Measurements from ENCODE around the gene PPP1R37. TPM values are rescaled to one million over a fixed set of nuclear protein-coding genes. Genes with fewer than 3 reads are reported as not detected.

Gene PPP1R37
- total RNA-seq, 1 experiment from 2014 or later = 19.4 TPM

DNA sequence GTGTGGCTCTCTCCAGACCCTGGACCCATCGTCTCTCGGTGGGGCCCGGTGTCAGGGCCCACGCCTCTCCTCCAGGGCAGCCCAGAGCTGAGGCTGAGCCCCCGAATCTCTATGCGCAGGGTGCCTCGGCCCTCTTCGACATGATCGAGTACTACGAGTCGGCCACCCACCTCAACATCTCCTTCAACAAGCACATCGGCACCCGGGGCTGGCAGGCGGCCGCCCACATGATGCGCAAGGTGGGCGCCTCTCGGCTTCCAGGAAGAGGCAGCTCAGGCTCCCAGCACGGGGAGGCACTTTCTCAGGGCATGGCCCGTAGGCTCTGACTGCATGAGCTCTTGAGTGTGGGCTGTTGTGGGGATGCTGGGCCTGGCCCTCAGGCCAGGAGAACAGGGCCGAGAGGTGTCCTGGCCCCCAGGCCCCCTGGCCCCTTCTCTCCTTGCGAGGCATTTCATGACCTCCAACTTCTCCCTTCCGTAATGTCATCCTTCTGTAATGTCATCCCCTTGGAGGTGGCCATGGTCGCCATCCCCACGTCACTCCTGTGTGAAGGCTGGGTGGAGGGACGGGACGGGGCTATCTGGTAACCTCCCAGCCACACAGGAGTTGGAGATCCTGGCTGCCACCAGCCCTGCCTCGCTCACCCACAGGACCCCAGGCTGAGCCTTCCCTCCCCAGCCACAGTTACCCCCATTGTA lies 48.4 kb downstream of the PPP1R37 start:
- Histone ChIP-seq H3K36me3 (no peaks in the 10 kb centered on the region), H3K9me3 (replicated peaks) (no peaks in the 10 kb centered on the region), H3K27ac (no peak overlapping the region), H3K4me1 (peaks cover 14% of the 10 kb centered on the region), H3K4me3 (no peak overlapping the region), H3K27me3 (no peaks in the 10 kb centered on the region)
- DNase-seq = no peak

DNA sequence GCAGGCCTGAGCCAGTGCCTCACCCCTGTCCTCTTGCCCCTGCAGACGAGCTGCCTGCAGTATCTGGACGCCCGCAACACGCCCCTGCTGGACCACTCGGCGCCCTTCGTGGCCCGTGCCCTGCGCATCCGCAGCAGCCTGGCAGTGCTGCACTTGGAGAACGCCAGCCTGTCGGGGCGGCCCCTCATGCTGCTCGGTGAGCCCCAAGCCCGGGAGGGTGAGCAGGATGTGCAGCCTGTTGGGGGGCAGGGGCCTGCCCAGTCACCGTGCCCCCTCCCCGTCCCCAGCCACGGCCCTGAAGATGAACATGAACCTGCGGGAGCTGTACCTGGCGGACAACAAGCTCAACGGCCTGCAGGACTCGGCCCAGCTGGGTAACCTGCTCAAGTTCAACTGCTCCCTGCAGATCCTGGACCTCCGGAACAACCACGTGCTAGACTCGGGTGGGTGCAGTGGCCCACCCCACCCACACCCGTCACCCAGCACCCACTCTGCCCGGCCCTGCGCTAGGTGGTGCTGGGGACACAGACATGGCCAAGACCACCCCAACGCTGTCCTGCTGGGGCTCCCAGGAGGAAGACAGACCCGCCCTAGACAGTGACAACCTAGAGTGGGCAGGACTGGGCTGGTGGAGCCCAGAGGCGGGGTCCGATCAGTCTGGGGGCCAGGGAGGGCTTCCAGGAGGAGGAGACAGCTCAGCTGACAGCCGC lies 49.2 kb downstream of the PPP1R37 start:
- Histone ChIP-seq H3K9me3 (replicated peaks) (no peaks in the 10 kb centered on the region), H3K27me3 (no peaks in the 10 kb centered on the region), H3K27ac (no peak overlapping the region), H3K4me3 (no peak overlapping the region), H3K4me1 (peaks cover 8% of the 10 kb centered on the region), H3K36me3 (no peaks in the 10 kb centered on the region)
- DNase-seq = no peak

DNA sequence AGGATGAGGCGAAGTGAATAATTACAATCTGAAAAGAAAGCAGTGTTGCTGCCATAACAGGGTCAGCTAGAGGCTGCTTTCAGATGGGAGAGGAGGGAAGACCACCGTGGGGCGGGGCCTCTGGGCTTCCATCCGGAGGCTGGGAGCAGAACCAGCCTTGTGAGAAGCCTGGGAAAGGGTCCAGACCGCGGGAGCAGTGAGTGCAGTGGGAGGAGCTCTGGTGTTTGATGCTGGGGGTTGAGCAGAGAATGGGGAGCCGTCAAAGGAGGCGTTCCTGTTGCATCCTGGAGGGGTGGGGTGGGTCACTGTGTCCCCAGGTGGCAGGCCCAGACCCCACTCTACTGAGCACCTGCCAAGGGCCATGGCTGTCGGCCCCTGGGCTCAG lies 49.7 kb downstream of the PPP1R37 start:
- Histone ChIP-seq H3K4me3 (no peak overlapping the region), H3K27me3 (no peaks in the 10 kb centered on the region), H3K9me3 (replicated peaks) (no peaks in the 10 kb centered on the region), H3K27ac (no peak overlapping the region), H3K36me3 (no peaks in the 10 kb centered on the region), H3K4me1 (peaks cover 5% of the 10 kb centered on the region)
- no peak for DNase-seq

DNA sequence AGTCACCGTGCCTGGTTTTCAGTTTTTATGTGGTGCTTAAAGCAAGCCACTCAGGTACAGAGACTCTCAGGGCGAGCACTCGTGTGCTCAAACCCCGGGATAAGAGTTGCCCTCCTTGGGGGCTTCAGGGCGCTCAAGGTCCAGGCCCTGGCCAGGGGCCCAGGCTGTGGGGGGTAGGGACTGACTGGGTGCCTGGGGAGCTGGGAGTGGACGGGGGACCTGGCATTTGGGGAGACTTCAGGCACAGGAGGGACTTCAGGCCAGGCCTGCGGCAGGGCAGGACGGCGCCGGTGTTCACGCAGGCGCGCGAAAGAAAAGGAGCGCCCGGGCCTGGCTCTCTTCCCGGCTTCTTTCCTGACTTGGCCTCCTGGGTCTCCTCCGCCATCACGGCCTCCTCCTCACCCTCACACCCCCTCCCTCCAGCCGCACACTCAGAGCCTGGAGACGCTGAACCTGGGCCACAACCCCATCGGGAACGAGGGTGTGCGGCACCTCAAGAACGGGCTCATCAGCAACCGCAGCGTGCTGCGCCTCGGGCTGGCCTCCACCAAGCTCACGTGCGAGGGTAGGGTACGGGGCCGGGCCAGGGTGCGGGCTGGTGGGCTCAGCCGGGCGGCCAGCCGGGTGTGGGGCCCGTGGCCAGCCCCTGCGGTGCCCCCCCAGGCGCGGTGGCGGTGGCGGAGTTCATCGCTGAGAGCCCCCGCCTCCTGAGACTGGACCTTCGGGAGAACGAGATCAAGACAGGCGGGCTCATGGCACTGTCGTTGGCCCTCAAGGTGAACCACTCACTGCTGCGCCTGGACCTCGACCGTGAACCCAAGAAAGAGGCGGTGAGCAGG lies 51.7 kb downstream of the PPP1R37 start:
- Histone ChIP-seq H3K36me3 (no peaks in the 10 kb centered on the region), H3K27me3 (no peaks in the 10 kb centered on the region), H3K4me1 (no peaks in the 10 kb centered on the region), H3K9me3 (replicated peaks) (no peaks in the 10 kb centered on the region), H3K4me3 (no peak overlapping the region), H3K27ac (no peak overlapping the region)
- DNase-seq = no peak

DNA sequence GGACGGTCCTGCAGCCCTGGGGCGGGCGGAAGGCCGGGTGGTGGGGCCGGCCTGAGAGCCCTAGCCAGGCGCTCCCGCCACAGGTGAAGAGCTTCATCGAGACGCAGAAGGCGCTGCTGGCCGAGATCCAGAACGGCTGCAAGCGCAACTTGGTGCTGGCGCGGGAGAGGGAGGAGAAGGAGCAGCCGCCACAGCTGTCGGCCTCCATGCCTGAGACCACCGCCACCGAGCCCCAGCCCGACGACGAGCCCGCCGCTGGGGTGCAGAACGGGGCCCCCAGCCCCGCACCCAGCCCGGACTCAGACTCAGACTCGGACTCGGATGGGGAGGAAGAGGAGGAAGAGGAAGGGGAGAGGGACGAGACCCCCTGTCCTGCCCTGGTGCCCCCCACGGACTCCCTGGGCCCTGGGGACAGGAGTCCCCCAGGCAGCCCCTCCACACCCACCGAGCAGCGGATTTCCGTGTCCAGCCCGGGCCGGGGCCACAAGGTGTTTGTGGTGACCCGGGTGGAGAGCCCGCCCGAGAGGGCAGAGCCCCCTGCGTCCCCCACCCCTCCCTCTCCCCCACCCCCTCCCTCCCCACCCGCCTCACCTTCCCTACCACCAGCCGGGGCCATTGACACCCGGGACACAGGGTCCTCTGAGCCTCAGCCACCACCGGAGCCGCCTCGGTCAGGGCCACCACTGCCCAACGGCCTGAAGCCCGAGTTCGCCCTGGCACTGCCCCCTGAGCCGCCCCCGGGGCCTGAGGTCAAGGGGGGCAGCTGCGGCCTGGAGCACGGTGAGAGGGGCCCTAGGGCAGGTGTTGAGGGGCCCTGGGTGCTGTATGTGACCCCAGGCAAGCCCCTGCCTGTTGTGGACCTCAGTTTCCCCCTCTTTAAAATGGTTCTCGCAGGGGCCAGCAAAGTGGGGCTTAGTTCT lies 52.6 kb downstream of the PPP1R37 start:
- Histone ChIP-seq H3K4me1 (no peaks in the 10 kb centered on the region), H3K27me3 (no peaks in the 10 kb centered on the region)

DNA sequence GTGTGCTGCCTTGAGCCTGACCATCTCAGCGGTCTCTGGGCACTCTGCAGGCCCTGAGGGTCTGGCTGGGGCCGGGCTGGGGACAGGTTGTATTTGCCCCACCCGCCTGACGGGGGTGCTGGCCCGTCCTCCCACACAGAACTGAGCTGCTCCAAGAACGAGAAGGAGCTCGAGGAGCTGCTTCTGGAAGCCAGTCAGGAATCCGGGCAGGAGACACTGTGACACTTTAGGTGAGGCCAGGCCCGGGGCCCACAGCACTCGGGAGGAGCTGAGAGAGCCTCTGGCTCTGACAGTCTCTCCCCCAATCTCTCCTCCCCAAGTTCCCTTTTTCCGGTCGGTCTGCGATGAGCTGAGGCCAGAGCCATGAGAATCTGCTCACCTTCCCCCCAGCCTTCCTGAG lies 53.3 kb downstream of the PPP1R37 start:
- Histone ChIP-seq H3K4me1 (no peaks in the 10 kb centered on the region), H3K36me3 (no peaks in the 10 kb centered on the region)
- DNase-seq = no peak

More for the DNA sequence above, 52.6 kb downstream of the PPP1R37 start:
- DNase-seq = no peak
- no peak overlapping the region for H3K27ac ChIP-seq
- no peaks in the 10 kb centered on the region for H3K9me3 ChIP-seq (replicated peaks)
- H3K36me3 ChIP-seq = no peaks in the 10 kb centered on the region
- H3K4me3 ChIP-seq = no peak overlapping the region

DNA sequence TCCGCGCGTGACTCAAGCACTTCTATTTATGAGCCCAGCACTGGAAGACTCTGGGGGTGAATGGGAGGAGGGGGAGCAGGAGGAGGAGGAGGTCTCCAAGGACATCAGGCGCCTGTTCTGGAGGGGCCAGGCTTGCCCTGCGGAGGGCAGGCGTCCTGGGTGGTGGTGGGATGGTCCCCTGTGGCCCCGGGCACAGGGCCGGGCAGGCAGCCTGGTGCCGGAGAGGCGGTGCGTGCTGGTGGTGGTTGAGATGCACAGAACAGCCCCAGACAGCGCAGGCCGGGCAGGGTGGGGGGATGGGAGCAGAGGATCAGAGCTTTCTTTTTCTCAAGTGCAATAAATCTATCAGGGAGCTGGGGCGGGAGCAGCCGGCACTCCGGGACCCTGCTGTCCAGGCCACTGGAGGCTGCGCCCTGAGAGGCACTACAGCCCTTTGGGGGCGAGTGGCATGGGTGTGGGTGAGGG lies 53.8 kb downstream of the PPP1R37 start:
- DNase-seq = no peak
- Histone ChIP-seq H3K36me3 (no peaks in the 10 kb centered on the region), H3K27me3 (no peaks in the 10 kb centered on the region), H3K9me3 (replicated peaks) (no peaks in the 10 kb centered on the region), H3K4me3 (no peak overlapping the region), H3K4me1 (no peaks in the 10 kb centered on the region), H3K27ac (no peak overlapping the region)

More for the DNA sequence above, 53.3 kb downstream of the PPP1R37 start:
- Histone ChIP-seq H3K4me3 (no peak overlapping the region), H3K9me3 (replicated peaks) (no peaks in the 10 kb centered on the region), H3K27me3 (no peaks in the 10 kb centered on the region), H3K27ac (no peak overlapping the region)

DNA sequence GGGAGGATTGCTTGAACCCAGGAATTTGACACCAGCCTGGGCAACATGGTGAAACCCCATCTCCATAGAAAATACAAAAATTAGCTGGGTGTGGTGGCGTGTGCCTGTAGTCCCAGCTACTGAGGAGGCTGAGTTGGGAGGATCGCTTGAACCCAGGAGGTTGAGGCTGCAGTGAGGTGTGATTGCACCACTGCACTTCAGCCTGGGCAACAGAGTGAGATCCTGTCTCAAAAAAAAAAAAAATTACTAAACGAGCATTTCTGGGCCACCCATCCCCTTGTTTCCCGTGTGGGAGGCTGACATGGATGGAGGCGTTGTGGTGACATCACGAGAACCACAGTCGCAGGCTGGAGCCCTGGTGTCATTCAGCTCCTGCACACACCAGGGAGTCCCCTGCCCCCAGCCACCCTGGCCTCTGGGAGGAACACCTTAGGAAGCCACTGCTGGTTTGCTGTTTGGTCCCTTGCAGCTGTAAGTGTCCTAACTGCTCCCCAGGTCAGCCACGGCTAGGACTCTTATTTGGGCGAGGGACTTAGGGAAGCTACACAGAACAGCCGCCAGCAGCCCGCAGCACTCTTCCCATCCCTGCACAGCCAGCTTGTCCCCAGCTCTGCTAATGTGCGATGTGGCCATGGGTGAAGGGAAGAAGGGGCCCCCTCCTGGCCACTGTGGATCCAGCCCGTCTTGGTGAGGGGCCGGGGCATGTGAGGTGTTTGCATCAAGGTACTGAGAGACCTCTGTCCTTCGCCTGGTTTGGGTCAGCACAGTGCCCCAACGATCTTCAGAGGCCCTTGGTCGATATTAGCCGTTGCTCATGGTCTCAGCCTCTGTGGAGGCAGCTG lies 55.1 kb downstream of the PPP1R37 start:
- H3K9me3 ChIP-seq (replicated peaks) = no peaks in the 10 kb centered on the region
- H3K27me3 ChIP-seq = no peaks in the 10 kb centered on the region
- DNase-seq = no peak
- no peaks in the 10 kb centered on the region for H3K4me1 ChIP-seq
- H3K36me3 ChIP-seq = no peaks in the 10 kb centered on the region
- H3K27ac ChIP-seq = no peak overlapping the region
- H3K4me3 ChIP-seq = no peak overlapping the region

DNA sequence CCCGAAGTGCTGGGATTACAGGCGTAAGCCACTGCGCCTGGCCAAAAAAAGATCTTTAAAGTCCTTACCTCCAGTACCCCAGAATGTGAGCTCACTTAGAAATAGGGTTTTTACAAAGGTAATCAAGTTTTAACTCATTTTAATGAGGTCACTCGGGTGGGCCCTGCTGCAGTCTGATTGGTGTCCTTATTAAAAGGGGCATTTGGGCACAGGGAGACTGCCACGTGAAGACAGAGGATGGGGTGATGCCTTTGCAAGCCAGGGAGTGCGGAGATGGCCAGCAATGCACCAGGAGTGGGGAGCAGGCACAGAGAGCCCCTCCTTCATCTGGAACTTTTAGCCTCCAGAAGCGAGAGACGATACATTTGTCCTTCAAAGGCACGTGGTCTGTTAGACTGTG lies 56.1 kb downstream of the PPP1R37 start:
- DNase-seq = no peak
- Histone ChIP-seq H3K9me3 (replicated peaks) (no peaks in the 10 kb centered on the region), H3K4me3 (no peak overlapping the region), H3K36me3 (no peaks in the 10 kb centered on the region), H3K27me3 (no peaks in the 10 kb centered on the region), H3K4me1 (no peaks in the 10 kb centered on the region), H3K27ac (no peak overlapping the region)

DNA sequence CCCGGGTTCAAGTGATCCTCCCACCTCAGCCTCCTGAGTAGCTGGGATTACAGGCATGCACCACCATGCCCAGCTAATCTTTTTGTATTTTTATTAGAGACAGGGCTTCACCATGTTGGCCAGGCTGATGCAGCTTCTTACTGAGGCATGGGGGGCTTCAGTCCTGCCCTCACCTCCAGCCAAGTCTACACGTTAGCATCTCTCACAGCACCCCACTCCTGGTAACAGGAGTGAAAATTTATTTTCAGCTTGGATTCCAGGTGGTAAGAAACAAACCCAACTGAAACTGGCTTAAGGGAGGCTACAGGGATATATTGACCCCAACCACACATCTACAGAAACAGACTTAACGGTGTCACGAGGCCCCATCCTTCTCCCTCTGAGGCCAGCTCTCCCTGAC lies 57.2 kb downstream of the PPP1R37 start:
- H3K4me3 ChIP-seq = no peak overlapping the region
- H3K9me3 ChIP-seq (replicated peaks) = no peaks in the 10 kb centered on the region
- H3K27me3 ChIP-seq = no peaks in the 10 kb centered on the region
- no peak for DNase-seq
- no peaks in the 10 kb centered on the region for H3K4me1 ChIP-seq
- no peaks in the 10 kb centered on the region for H3K36me3 ChIP-seq
- no peak overlapping the region for H3K27ac ChIP-seq

DNA sequence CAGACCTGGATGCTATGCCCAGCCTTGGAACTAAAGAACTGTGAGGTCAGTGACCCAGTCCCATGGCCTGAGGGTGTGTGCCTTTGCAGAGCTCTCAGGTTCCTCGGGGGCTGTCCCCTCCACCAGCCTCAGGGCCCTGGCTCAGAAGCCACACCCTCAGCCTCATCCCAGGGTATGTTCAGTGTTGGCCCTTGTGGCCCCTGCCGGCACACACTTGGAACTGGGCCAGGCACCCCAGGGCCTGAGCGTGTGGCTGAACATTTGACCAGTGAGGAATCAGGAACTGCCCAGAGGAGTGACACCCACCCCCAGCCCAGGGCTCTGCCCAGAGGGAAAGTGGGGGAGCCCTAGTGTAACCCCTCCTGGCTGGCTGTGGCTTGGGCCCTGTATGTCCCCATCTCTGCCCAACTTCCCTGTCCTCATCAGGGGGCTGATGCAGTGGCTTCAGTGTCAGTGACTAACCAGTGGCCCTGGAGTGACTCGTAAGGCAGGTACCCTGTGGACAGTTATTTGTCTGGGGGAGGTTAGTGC lies 57.8 kb downstream of the PPP1R37 start:
- no peaks in the 10 kb centered on the region for H3K36me3 ChIP-seq
- H3K27ac ChIP-seq = no peak overlapping the region
- no peaks in the 10 kb centered on the region for H3K9me3 ChIP-seq (replicated peaks)
- H3K27me3 ChIP-seq = no peaks in the 10 kb centered on the region
- H3K4me3 ChIP-seq = no peak overlapping the region
- no peak for DNase-seq
- H3K4me1 ChIP-seq = no peaks in the 10 kb centered on the region

DNA sequence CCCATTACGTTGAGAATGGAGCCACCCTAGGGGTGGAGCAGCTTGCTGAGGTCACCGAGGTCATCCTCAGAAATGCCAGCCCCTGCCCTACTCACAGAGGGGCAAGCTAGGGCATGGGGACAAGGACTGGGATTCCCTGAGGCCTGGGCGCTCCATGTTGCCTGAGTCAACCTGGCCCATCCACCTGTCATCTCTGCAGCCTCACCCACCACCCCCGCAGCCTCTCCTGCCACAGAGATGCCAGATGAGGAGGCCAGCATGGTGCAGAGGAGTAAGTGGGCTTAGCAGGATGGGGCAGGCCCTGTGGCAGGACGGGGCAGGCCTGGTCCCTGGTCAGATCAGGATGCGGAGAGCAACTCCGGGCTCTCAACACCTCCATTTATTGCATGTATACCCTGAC lies 58.3 kb downstream of the PPP1R37 start:
- no peaks in the 10 kb centered on the region for H3K36me3 ChIP-seq
- no peak for DNase-seq
- no peaks in the 10 kb centered on the region for H3K9me3 ChIP-seq (replicated peaks)
- no peaks in the 10 kb centered on the region; the same call in 1 of the 2 replicates for H3K27me3 ChIP-seq
- no peak overlapping the region for H3K4me3 ChIP-seq
- H3K27ac ChIP-seq = no peak overlapping the region
- no peaks in the 10 kb centered on the region for H3K4me1 ChIP-seq

DNA sequence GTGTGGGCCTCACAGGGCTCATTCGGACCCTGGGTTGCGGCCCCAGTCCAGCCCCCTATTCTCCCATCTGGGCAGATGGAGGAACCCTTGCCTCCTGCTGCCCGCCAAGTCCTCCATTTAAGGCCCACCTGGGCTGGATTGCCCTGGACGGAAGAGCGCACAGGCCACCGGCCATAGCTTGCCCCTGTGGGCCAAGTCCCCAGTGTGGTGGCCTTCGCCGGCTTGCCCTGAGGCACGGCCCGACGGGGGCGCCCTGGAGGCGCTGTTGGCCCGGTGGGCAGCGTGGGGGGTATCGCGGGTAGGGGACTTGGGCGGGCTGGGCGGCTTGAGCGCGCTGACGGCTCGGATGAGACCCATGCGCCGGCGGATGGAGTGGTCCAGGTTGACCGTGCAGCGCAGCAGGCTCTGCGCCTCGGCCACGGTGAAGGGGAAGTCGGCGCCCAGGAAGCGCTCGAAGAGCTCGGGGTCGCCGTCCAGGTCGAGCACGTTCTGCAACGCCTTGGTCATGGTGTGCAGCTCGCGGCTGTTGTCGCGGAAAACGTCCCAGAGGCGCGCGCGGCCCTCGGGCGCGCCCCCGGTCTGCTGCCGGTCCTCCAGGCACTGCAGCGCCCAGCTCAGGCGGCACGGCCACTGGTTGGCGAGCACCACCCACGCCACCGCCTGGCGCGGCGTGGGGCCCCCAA lies 59.0 kb downstream of the PPP1R37 start:
- DNase-seq = no peak
- Histone ChIP-seq H3K9me3 (replicated peaks) (no peaks in the 10 kb centered on the region), H3K27ac (no peak overlapping the region), H3K4me3 (no peak overlapping the region), H3K4me1 (no peaks in the 10 kb centered on the region), H3K36me3 (no peaks in the 10 kb centered on the region), H3K27me3 (peaks cover 2% of the 10 kb centered on the region; the same call in 1 of the 2 replicates)

All from SJCRH30 (cell line).